Choroid plexus epithelial cell (primary cell): ENCODE results near the gene FIBP.

ENCODE experiments used
- DNase-seq: peaks from one replicate; pipeline ENCODE4 v3.0.0-alpha.2; 2010; ENCODE audit warnings: low read depth
- H3K4me3 ChIP-seq: 2 replicates; pipeline ENCODE4 v1.5.1; 2011; ENCODE audit warnings: low read depth, mild to moderate bottlenecking, control low read depth, low read length, moderate library complexity
- TF ChIP-seq, protein P1 (sequence below): conservative IDR thresholded peaks from 2 replicates; pipeline ENCODE4 v1.5.1; 2011; ENCODE audit warnings: low read depth, mild to moderate bottlenecking, control low read depth, inconsistent platforms, low read length, moderate library complexity

FIBP gene

DNA sequence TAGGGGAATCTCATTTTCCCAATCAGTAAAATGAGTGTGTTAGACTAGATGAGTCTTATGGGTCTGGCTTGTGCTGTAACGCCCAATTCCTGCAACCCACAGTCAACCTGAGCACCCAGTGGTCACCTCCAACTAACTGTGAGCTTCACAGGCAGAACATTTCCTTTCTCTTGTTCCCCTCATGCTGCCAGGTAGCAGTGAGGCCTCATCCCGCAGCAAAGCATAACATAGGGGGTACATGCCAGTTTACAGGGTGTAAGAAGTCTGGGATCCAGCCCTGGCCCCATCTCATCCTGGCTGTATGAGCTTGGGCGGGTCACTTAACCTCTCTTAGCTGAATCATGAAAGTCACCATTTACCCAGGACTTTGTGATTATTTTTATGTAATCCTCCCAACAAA, 19.4 kb downstream of the FIBP start:
- no peak for DNase-seq
- no peak overlapping the region for H3K4me3 ChIP-seq
- TF ChIP-seq, protein P1, sequence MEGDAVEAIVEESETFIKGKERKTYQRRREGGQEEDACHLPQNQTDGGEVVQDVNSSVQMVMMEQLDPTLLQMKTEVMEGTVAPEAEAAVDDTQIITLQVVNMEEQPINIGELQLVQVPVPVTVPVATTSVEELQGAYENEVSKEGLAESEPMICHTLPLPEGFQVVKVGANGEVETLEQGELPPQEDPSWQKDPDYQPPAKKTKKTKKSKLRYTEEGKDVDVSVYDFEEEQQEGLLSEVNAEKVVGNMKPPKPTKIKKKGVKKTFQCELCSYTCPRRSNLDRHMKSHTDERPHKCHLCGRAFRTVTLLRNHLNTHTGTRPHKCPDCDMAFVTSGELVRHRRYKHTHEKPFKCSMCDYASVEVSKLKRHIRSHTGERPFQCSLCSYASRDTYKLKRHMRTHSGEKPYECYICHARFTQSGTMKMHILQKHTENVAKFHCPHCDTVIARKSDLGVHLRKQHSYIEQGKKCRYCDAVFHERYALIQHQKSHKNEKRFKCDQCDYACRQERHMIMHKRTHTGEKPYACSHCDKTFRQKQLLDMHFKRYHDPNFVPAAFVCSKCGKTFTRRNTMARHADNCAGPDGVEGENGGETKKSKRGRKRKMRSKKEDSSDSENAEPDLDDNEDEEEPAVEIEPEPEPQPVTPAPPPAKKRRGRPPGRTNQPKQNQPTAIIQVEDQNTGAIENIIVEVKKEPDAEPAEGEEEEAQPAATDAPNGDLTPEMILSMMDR, result no peak

DNA sequence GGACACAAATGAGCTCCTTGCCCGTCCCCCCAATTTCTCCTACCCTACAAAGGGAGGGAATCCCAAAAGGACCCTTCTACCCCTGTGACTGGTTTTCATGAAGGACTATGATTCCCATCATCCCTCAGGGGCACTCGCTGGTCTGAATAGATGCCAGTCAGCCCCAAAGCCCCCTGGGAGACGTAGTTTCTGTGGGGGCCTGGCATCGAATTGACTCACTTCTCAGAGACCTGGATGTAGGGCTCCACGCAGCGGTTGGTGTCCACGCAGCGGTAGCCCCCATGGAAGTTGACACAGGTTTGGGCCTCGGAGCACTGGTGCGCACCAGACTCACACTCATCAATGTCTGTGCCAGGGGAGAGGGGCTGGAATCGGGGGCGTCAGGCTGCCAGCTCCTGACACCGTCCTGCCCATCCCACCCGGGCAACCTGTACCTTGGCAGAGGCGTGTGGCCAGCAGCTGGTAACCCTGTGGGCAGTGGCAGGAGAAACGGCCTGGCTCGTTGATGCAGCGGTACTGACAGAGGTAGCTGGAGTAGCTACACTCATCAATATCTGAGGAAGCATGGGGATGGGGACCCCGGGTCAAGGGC, 20.1 kb downstream of the FIBP start:
- DNase-seq, result no peak
- no peak overlapping the region for H3K4me3 ChIP-seq
- TF ChIP-seq, protein P1, result no peak

DNA sequence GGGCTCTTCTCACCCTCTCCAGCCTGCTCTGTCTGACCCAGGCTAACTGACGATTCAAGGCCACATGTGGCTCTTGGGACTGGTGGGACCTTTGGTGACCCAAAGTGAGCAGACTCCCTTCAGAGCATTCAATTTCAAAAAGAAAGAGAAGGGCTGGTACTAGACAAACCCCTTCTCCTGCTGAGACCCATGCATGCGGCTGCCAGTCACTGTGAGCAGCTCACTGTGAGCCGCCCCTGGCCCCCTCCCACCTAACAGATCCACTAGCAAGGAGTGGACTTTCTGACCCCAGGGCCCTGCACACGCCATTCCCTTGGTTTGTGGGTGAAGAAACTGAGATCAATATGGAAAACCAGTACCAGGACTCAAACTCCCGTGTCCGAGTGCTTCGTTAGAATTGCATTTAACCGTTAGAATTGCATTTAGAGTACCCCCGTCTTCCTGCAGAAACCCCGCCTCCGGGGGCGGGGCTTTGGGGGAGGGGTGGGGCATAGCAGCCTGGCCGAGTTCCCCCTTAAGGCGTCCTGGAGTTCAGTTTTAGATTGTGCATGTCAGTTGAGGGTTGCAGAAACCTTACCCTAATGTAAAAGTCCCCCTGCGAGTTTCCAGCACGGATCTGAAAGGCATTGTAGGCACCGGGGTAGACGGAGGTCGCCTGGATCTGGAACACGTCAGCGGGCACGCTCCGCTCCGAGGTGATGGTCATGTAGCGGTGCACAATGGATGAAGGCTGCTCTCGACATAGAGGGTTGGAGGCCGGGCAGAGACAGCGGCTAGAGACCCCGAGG, 20.8 kb downstream of the FIBP start:
- H3K4me3 ChIP-seq, result no peak overlapping the region
- TF ChIP-seq, protein P1, result no peak
- DNase-seq, result peak; percentile 17

DNA sequence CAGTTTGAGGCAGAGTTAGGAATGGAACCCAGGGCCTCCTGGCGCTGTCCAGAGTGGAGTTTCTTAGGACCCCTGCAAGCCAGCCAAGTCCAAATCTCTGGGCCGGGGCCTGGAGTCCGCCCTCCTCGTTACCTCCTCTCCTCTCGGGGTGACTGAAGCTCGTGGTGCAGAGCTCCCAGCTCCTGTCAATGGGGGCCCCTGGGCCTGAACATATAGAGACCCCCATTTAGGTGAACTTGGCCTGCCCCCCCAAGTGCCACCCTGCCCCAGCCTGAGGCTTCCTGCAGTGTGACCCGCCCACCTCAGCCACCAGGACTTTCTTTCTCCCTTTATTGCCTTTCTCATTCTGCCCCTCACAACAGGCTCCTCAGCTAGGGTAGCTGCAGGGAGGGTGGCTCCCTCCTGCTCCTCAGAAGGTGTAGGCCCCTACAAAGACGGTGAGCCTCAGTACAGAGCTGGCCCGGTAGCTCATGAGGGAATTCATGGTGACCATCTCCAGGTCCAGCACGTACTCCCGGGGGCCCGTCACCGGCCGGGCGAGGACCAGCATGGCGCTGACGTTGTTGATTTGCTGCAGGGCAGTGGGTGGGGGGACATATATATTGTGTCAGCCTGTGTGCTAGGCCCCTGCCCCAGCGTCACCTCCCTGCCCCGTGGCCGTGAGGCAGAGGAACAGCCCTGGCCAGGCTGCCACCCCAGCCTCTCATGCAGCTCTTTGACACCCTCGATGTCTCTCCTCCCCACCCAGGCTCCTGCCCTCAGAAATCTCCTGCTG, 21.6 kb downstream of the FIBP start:
- DNase-seq, result no peak
- no peak overlapping the region for H3K4me3 ChIP-seq
- TF ChIP-seq, protein P1, result no peak

DNA sequence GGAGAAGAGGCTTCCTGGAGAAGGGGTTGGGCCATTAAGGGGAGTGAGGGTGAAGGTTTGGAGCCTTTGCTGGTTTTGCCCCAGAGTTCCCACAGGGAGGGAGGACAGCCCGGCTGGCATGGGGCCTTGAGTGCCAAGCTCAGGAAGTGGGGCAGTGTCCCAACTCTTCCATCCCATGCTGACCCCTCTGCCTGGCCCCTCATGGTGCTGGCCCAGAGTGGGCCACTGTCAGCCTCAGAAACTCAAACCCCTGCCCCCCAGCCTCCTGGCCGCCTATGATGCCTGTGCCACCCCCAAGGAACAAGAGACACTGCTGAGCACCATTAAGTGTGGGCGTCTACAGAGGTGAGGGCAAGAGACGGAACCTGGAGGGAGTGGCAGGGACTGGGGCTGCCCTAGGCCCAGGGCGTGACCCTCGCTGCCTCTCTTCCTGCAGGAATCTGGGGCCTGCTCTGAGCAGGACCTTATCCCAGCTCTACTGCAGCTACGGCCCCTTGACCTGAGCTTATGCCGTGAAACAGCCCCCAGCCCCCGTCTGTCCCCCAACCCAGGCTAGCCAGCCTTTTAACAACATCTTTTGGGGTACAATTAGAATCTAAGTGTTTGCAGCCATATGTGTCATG, 22.6 kb downstream of the FIBP start:
- H3K4me3 ChIP-seq, result no peak overlapping the region
- TF ChIP-seq, protein P1, result no peak
- DNase-seq, result peak; percentile 5

DNA sequence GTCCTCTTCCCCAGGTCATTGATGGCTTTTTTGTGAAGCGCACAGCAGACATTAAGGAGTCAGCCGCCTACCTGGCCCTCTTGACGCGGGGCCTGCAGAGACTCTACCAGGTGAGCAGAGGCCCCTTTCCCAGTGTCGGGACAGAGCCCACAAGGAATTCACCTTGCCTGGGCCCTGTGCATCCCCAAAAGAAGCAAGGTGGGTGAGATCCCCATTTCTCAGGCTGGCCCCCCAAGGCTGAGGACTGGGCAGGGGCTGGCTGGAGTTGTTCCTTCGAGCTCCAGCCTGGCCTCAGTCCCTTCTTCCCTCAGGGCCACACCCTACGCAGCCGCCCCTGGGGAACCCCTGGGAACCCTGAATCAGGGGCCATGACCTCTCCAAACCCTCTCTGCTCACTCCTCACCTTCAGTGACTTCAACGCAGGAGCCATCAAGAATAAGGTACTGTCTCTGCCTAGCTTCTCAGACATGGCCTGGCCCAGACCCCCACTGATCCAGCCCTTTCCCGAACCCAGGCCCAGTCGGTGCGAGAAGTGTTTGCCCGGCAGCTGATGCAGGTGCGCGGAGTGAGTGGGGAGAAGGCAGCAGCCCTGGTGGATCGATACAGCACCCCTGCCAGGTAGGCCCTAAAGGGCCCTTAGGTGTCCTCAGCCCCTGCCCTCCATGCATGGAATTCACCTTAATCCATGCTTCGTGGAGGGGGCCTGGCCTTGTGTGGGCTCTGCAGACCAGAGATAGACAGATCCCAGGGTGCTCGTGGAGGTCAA, 23.4 kb downstream of the FIBP start:
- TF ChIP-seq, protein P1, result no peak
- H3K4me3 ChIP-seq, result no peak overlapping the region
- no peak for DNase-seq
